ENCODE measurements around the gene TMEM221. TPM values are rescaled to one million over a fixed set of nuclear protein-coding genes. Genes with fewer than 3 reads are reported as not detected.

TMEM221 gene
- total and polyA plus RNA-seq, 9 of the 15 experiments (the other 6 are each of a cell fraction or from before 2014, with no cell fraction given): 0.06 to 0.35 TPM; not detected in 7

- TF ChIP-seq ZNF668 (CRISPR knock-in tag; IDR thresholded peaks at IDR 0.05): no peak
- TF ChIP-seq STAT6 (CRISPR knock-in tag; IDR thresholded peaks at IDR 0.05): no peak
- no peak for TF ChIP-seq DIDO1 (tag; IDR thresholded peaks at IDR 0.05; ENCODE audit: low read depth)
- TF ChIP-seq NR2F6 (CRISPR knock-in tag; IDR thresholded peaks at IDR 0.05): no peak
- no peak for TF ChIP-seq SMARCA5 (IDR thresholded peaks at IDR 0.05)
- TF ChIP-seq ZNF79 (CRISPR knock-in tag; IDR thresholded peaks at IDR 0.05; ENCODE audit: low read depth): no peak
- no peak for TF ChIP-seq TEAD4 (IDR thresholded peaks at IDR 0.05; ENCODE audit: low read length)
- TF ChIP-seq TEAD4 (CRISPR knock-in tag; IDR thresholded peaks at IDR 0.05; ENCODE audit: borderline replicate concordance): no peak
- TF ChIP-seq IRF1 (CRISPR knock-in tag; IDR thresholded peaks at IDR 0.05; ENCODE audit: borderline replicate concordance): no peak
- no peak for TF ChIP-seq ZNF280A (IDR thresholded peaks at IDR 0.05; ENCODE audit: low read depth, partially characterized antibody)
- TF ChIP-seq POLR3G (IDR thresholded peaks at IDR 0.05; ENCODE audit: extremely low read depth, insufficient read length, insufficient replicate concordance): no peak
- TF ChIP-seq HNRNPK (IDR thresholded peaks at IDR 0.05; ENCODE audit: low read depth, low read length, poor library complexity, severe bottlenecking): no peak
- TF ChIP-seq PHTF2 (CRISPR knock-in tag; IDR thresholded peaks at IDR 0.05): no peak
- no peak for TF ChIP-seq ZNF696 (CRISPR knock-in tag; conservative IDR thresholded peaks at IDR 0.05)
- TF ChIP-seq ZNF263 (CRISPR knock-in tag; IDR thresholded peaks at IDR 0.05; ENCODE audit: borderline replicate concordance): peak; percentile 62; the same call in 1 of the 2 replicates
- TF ChIP-seq TFAM (CRISPR knock-in tag; conservative IDR thresholded peaks at IDR 0.05): no peak
These were observed 20.6 kb upstream of the TMEM221 start (continued) for GRCh38 chr19:17469092-17469480.

Measured in K562 (cell line).